DOHH2 (cell line): ENCODE data around the gene RAB6B.

Source experiments
- CTCF ChIP-seq: fragments of 200-600 bp; sonication (generic); IDR thresholded peaks from one replicate; pipeline ENCODE4 v1.5.1; 2014; ENCODE audit warnings: antibody characterized with exemption, mild to moderate bottlenecking, low read depth, low read length; ENCODE audit not compliant: poor library complexity, severe bottlenecking
- EZH2phosphoT487 ChIP-seq: fragments of 200-600 bp; sonication (generic); IDR thresholded peaks from 2 replicates; pipeline ENCODE4 v1.6.1; 2017; ENCODE audit warnings: borderline replicate concordance, mild to moderate bottlenecking, antibody characterized with exemption, low read length, moderate library complexity, mixed read lengths

- TF ChIP-seq CTCF (no peak), EZH2phosphoT487 (no peak)
These were observed 31.1 kb downstream of the RAB6B start for GRCh38 chr3:133864616-133865015.
